ENCODE measurements around the gene PTPRN2.

The PTPRN2 gene

GRCh38 chr7:157863906-157864810, 723.5 kb downstream of the PTPRN2 start:
- TF ChIP-seq GATA2 (IDR thresholded peaks at IDR 0.05; ENCODE audit: low read depth, low read length) (no peak), GATA3 (IDR thresholded peaks at IDR 0.05; ENCODE audit: low read depth, low read length) (no peak)

GRCh38 chr7:157863176-157863575, 724.4 kb downstream of the PTPRN2 start:
- TF ChIP-seq GATA2 (IDR thresholded peaks at IDR 0.05; ENCODE audit: low read depth, low read length) = no peak
- no peak for TF ChIP-seq GATA3 (IDR thresholded peaks at IDR 0.05; ENCODE audit: low read depth, low read length)

GRCh38 chr7:157862731-157863130, 724.9 kb downstream of the PTPRN2 start:
- TF ChIP-seq GATA2 (IDR thresholded peaks at IDR 0.05; ENCODE audit: low read depth, low read length) (no peak), GATA3 (IDR thresholded peaks at IDR 0.05; ENCODE audit: low read depth, low read length) (no peak)

GRCh38 chr7:157861551-157861950, 726.1 kb downstream of the PTPRN2 start:
- TF ChIP-seq GATA2 (IDR thresholded peaks at IDR 0.05; ENCODE audit: low read depth, low read length) (no peak), GATA3 (IDR thresholded peaks at IDR 0.05; ENCODE audit: low read depth, low read length) (no peak)

GRCh38 chr7:157861031-157861491, 726.6 kb downstream of the PTPRN2 start:
- no peak for TF ChIP-seq GATA3 (IDR thresholded peaks at IDR 0.05; ENCODE audit: low read depth, low read length)

- no peak for TF ChIP-seq GATA3 (IDR thresholded peaks at IDR 0.05; ENCODE audit: low read depth, low read length)
Measured at GRCh38 chr7:157860406-157860805, 727.2 kb downstream of the PTPRN2 start.

- TF ChIP-seq GATA3 (IDR thresholded peaks at IDR 0.05; ENCODE audit: low read depth, low read length) = no peak
- TF ChIP-seq GATA2 (IDR thresholded peaks at IDR 0.05; ENCODE audit: low read depth, low read length) = no peak
Measured at GRCh38 chr7:157859915-157860314, 727.7 kb downstream of the PTPRN2 start.

- TF ChIP-seq GATA3 (IDR thresholded peaks at IDR 0.05; ENCODE audit: low read depth, low read length) = no peak
- TF ChIP-seq GATA2 (IDR thresholded peaks at IDR 0.05; ENCODE audit: low read depth, low read length) = no peak
Measured at GRCh38 chr7:157857578-157858075, 730.0 kb downstream of the PTPRN2 start.

GRCh38 chr7:157856873-157857577, 730.6 kb downstream of the PTPRN2 start:
- TF ChIP-seq GATA3 (IDR thresholded peaks at IDR 0.05; ENCODE audit: low read depth, low read length) (no peak), GATA2 (IDR thresholded peaks at IDR 0.05; ENCODE audit: low read depth, low read length) (no peak)

GRCh38 chr7:157855452-157856213, 732.0 kb downstream of the PTPRN2 start:
- TF ChIP-seq GATA3 (IDR thresholded peaks at IDR 0.05; ENCODE audit: low read depth, low read length) (no peak), GATA2 (IDR thresholded peaks at IDR 0.05; ENCODE audit: low read depth, low read length) (no peak)

GRCh38 chr7:157855016-157855415, 732.6 kb downstream of the PTPRN2 start:
- TF ChIP-seq GATA2 (IDR thresholded peaks at IDR 0.05; ENCODE audit: low read depth, low read length) (no peak), GATA3 (IDR thresholded peaks at IDR 0.05; ENCODE audit: low read depth, low read length) (no peak)

GRCh38 chr7:157854066-157854891, 733.3 kb downstream of the PTPRN2 start:
- no peak for TF ChIP-seq GATA3 (IDR thresholded peaks at IDR 0.05; ENCODE audit: low read depth, low read length)
- TF ChIP-seq GATA2 (IDR thresholded peaks at IDR 0.05; ENCODE audit: low read depth, low read length) = no peak

GRCh38 chr7:157853789-157854065, 733.9 kb downstream of the PTPRN2 start:
- TF ChIP-seq GATA3 (IDR thresholded peaks at IDR 0.05; ENCODE audit: low read depth, low read length) = no peak
- TF ChIP-seq GATA2 (IDR thresholded peaks at IDR 0.05; ENCODE audit: low read depth, low read length) = no peak

Data from SH-SY5Y (cell line).